IMR-90 (cell line): ENCODE data around the gene PAQR5. TPM values are rescaled to one million over a fixed set of nuclear protein-coding genes. Genes with fewer than 3 reads are reported as not detected.

ENCODE experiments used
- ATAC-seq: fragments of 200-7000 bp; cut with Tn5 transposase; 2 replicates; pipeline ENCODE4 v1.9.1; 2020; ENCODE audit warnings: low read depth, mild to moderate bottlenecking, moderate library complexity
- BruUV-seq: library from RNA; stranded (reverse); fragments of 400-500 nt; replicated peaks from 2 replicates; lab custom pipeline; 2021; lab: Mats Ljungman, UMichigan
- CTCF ChIA-PET: fragments of 300-600 bp; formaldehyde crosslinking; extraction: SDS; loops from one replicate; lab custom pipeline; 2021; ENCODE audit warnings: antibody characterized with exemption; lab: Yijun Ruan, JAX
- POLR2A ChIA-PET: fragments of 300-600 bp; sonication (Branson Sonifier 250); formaldehyde crosslinking; loops from one replicate; lab custom pipeline; 2022; ENCODE audit warnings: antibody characterized with exemption; ENCODE audit not compliant: unreplicated experiment; lab: Charles Lee
- DNase-seq: peaks from one replicate; pipeline ENCODE4 v3.0.0; 2013
- H2AFZ ChIP-seq: replicated peaks from 2 replicates; pipeline ENCODE3; 2013; ENCODE audit warnings: low read length, mild to moderate bottlenecking; ENCODE audit not compliant: poor library complexity
- H2AK5ac ChIP-seq: 2 replicates; pipeline ENCODE4 v1.6.1; 2013; ENCODE audit warnings: low read depth, low read length, inconsistent platforms
- H2AK9ac ChIP-seq: replicated peaks from 2 replicates; pipeline ENCODE3; 2013; ENCODE audit warnings: mild to moderate bottlenecking, low read depth, low read length, moderate library complexity; ENCODE audit not compliant: poor library complexity
- H2BK120ac ChIP-seq: 2 replicates; pipeline ENCODE4 v1.6.1; 2013; ENCODE audit warnings: low read depth, low read length, inconsistent platforms
- H2BK15ac ChIP-seq: 3 replicates; pipeline ENCODE4 v1.6.1; 2013; ENCODE audit warnings: low read depth, low read length, inconsistent platforms
- H2BK20ac ChIP-seq: 2 replicates; pipeline ENCODE4 v1.6.1; 2013; ENCODE audit warnings: low read depth, mild to moderate bottlenecking, inconsistent platforms, low read length, moderate library complexity
- H2BK5ac ChIP-seq: 2 replicates; pipeline ENCODE4 v1.6.1; 2013; ENCODE audit warnings: mild to moderate bottlenecking, low read depth, low read length, inconsistent platforms; ENCODE audit not compliant: poor library complexity, severe bottlenecking
- H3K14ac ChIP-seq: replicated peaks from 2 replicates; pipeline ENCODE4 v1.6.1; 2013; ENCODE audit warnings: low read depth, low read length, inconsistent platforms
- H3K18ac ChIP-seq: 2 replicates; pipeline ENCODE4 v1.6.1; 2013; ENCODE audit warnings: low read depth, low read length, control low read depth
- H3K23ac ChIP-seq: 2 replicates; pipeline ENCODE4 v1.6.1; 2013; ENCODE audit warnings: low read depth, low read length, inconsistent platforms
- H3K27ac ChIP-seq: 2 replicates; pipeline ENCODE4 v1.5.1; 2013; ENCODE audit warnings: mild to moderate bottlenecking, control low read depth, low read length; ENCODE audit not compliant: insufficient read depth
- H3K27me3 ChIP-seq: 2 replicates; pipeline ENCODE4 v1.6.1; 2013; ENCODE audit warnings: low read length; ENCODE audit not compliant: control insufficient read depth, insufficient read depth
- H3K36me3 ChIP-seq: 2 replicates; pipeline ENCODE4 v1.6.1; 2013; ENCODE audit warnings: low read length, mixed read lengths; ENCODE audit not compliant: control insufficient read depth, insufficient read depth
- H3K4ac ChIP-seq: 2 replicates; pipeline ENCODE4 v1.6.1; 2013; ENCODE audit warnings: low read depth, low read length, inconsistent platforms
- H3K4me1 ChIP-seq: 2 replicates; pipeline ENCODE4 v1.6.1; 2013; ENCODE audit warnings: low read length, mixed read lengths; ENCODE audit not compliant: control insufficient read depth, insufficient read depth
- H3K4me2 ChIP-seq: 2 replicates; pipeline ENCODE4 v1.6.1; 2013; ENCODE audit warnings: low read depth, mild to moderate bottlenecking, control low read depth, low read length, moderate library complexity
- H3K4me3 ChIP-seq: 2 replicates; pipeline ENCODE4 v1.5.1; 2013; ENCODE audit warnings: low read depth, mild to moderate bottlenecking, control low read depth, low read length, moderate library complexity; ENCODE audit not compliant: insufficient read depth
- H3K56ac ChIP-seq: 2 replicates; pipeline ENCODE4 v1.6.1; 2013; ENCODE audit warnings: low read length, inconsistent platforms; ENCODE audit not compliant: insufficient read depth; ENCODE audit errors: extremely low read depth
- H3K79me1 ChIP-seq, 2 experiments: 2 replicates each; pipeline ENCODE4 v1.6.1; 2013; ENCODE audit warnings: low read length in 2 of 2, inconsistent platforms in 1 of 2, low read depth in 1 of 2
- H3K9ac ChIP-seq: 2 replicates; pipeline ENCODE4 v1.6.1; 2013; ENCODE audit warnings: low read depth, low read length, control low read depth
- H3K9me1 ChIP-seq: 2 replicates; pipeline ENCODE4 v1.6.1; 2013; ENCODE audit warnings: low read length, inconsistent platforms; ENCODE audit not compliant: insufficient read depth
- H3K9me3 ChIP-seq: 2 replicates; pipeline ENCODE4 v1.6.1; 2013; ENCODE audit warnings: low read length; ENCODE audit not compliant: control insufficient read depth, insufficient read depth
- H4K20me1 ChIP-seq: 2 replicates; pipeline ENCODE4 v1.6.1; 2013; ENCODE audit warnings: low read length, inconsistent platforms; ENCODE audit not compliant: insufficient read depth
- H4K5ac ChIP-seq: 2 replicates; pipeline ENCODE4 v1.6.1; 2013; ENCODE audit warnings: mild to moderate bottlenecking, low read depth, low read length, control low read depth
- H4K8ac ChIP-seq, 2 experiments: 2 replicates each; pipeline ENCODE4 v1.6.1; 2013; ENCODE audit warnings: low read depth in 2 of 2, low read length in 2 of 2, control low read depth in 1 of 2, inconsistent platforms in 1 of 2
- H4K91ac ChIP-seq: 2 replicates; pipeline ENCODE4 v1.6.1; 2013; ENCODE audit warnings: low read depth, low read length, inconsistent platforms; ENCODE audit not compliant: insufficient read depth
- BHLHE40 ChIP-seq: fragments of 150-350 bp; IDR thresholded peaks from 2 replicates; pipeline ENCODE4 v1.6.1; 2016; ENCODE audit warnings: mild to moderate bottlenecking, low read depth, low read length
- CEBPB ChIP-seq: IDR thresholded peaks from 2 replicates; pipeline ENCODE4 v1.6.1; 2012; ENCODE audit warnings: low read depth, low read length, improper control_type of control experiment
- CHD1 ChIP-seq: IDR thresholded peaks from 2 replicates; pipeline ENCODE4 v1.6.1; 2012; ENCODE audit warnings: low read depth, low read length, improper control_type of control experiment
- ELK1 ChIP-seq: fragments of 150-350 bp; IDR thresholded peaks from 2 replicates; pipeline ENCODE4 v1.6.1; 2016; ENCODE audit warnings: low read depth, mild to moderate bottlenecking, low read length, moderate library complexity, borderline replicate concordance
- FOS ChIP-seq: fragments of 150-350 bp; IDR thresholded peaks from 2 replicates; pipeline ENCODE4 v1.6.1; 2016; ENCODE audit warnings: low read depth, low read length
- MAFK ChIP-seq: IDR thresholded peaks from 2 replicates; pipeline ENCODE4 v1.6.1; 2012; ENCODE audit warnings: low read depth, low read length, improper control_type of control experiment
- MAZ ChIP-seq: IDR thresholded peaks from 2 replicates; pipeline ENCODE4 v1.6.1; 2012; ENCODE audit warnings: low read depth, mild to moderate bottlenecking, low read length, improper control_type of control experiment, moderate library complexity, borderline replicate concordance
- MXI1 ChIP-seq: IDR thresholded peaks from 2 replicates; pipeline ENCODE4 v1.6.1; 2012; ENCODE audit warnings: low read depth, mild to moderate bottlenecking, low read length, moderate library complexity, borderline replicate concordance
- NFE2L2 ChIP-seq: fragments of 150-350 bp; IDR thresholded peaks from 2 replicates; pipeline ENCODE4 v1.6.1; 2016; ENCODE audit warnings: low read depth, mild to moderate bottlenecking, low read length
- POLR2A ChIP-seq: IDR thresholded peaks from 2 replicates; pipeline ENCODE4 v1.6.1; 2012; ENCODE audit warnings: mild to moderate bottlenecking, low read depth, low read length
- RAD21 ChIP-seq: IDR thresholded peaks from 2 replicates; pipeline ENCODE4 v1.6.1; 2012; ENCODE audit warnings: low read length, improper control_type of control experiment
- RCOR1 ChIP-seq: IDR thresholded peaks from 2 replicates; pipeline ENCODE4 v1.6.1; 2012; ENCODE audit warnings: mild to moderate bottlenecking, low read length, improper control_type of control experiment; ENCODE audit not compliant: insufficient replicate concordance
- SMC3 ChIP-seq: fragments of 150-350 bp; IDR thresholded peaks from 2 replicates; pipeline ENCODE4 v1.6.1; 2016; ENCODE audit warnings: low read depth, mild to moderate bottlenecking, antibody characterized with exemption, low read length, moderate library complexity
- USF2 ChIP-seq: fragments of 150-350 bp; IDR thresholded peaks from 2 replicates; pipeline ENCODE4 v1.6.1; 2017; ENCODE audit warnings: mild to moderate bottlenecking, antibody characterized with exemption, low read length, low read depth
- WGBS, 2 experiments: methylation state at CpG; one replicate each; pipeline versions ENCODE4 v1.1.5 to v1.1.7; 2013; ENCODE audit warnings: missing lambda C conversion rate in 2 of 2; ENCODE audit not compliant: insufficient read length in 1 of 2; ENCODE audit errors: extremely low coverage in 2 of 2; 5-methylcytosine and 5-hydroxymethylcytosine counted together
- dilution Hi-C: fragments of 300-500 bp; cut with HindIII; formaldehyde crosslinking; loops from one replicate; pipeline ENCODE4 v1.14.3; 2018; ENCODE audit warnings: low sequenced_read_pairs; ENCODE audit not compliant: unreplicated experiment
- in situ Hi-C: fragments of 300-500 bp; cut with MboI; formaldehyde crosslinking; loops from 3 replicates; pipeline ENCODE4 v1.14.3; 2019; ENCODE audit warnings: low sequenced_read_pairs, inconsistent platforms, mixed read lengths
- intact Hi-C: fragments of 100-400 bp; cut with micrococcal nuclease; formaldehyde crosslinking; loops from 2 replicates; pipeline ENCODE4 v1.10.0; 2022
- polyA plus RNA-seq, 3 experiments: library from polyadenylated mRNA; depleted of rRNA; stranded (reverse); fragments of >200 nt; gene quantifications; 2 replicates each; pipeline ENCODE4 v1.2.3, GENCODE V29; 2012; ENCODE audit warnings: low replicate concordance in 1 of 3
- total RNA-seq: library from RNA; depleted of rRNA; stranded (reverse); fragments of >200 nt; gene quantifications from 2 replicates; pipeline ENCODE4 v1.2.3, GENCODE V29; 2012

The PAQR5 gene
- total and polyA plus RNA-seq, 2 of the 4 experiments (the other 2 are of a cell fraction) = 2.3 to 2.7 TPM

DNA sequence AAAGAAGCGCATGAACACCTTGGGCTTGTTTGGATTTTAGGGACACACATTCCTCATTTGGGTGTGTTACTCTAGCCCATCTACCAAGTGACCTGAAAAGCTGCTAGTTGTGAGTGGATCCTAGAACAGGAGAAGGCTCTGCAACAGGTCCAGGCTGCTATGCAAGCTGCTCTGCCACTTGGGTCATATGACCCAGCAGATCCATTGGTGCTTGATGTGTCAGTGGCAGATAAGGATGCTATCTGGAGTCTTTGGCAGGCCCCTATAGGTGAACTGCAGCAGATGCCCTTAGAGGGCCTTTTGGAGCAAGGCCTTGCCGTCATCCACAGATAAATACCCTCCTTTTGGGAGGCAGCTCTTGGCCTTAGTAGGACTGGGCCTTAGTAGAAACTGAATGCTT, 53.2 kb downstream of the PAQR5 start:
- Histone ChIP-seq H2BK15ac (no peak overlapping the region), H3K14ac (no peak overlapping the region), H3K4me2 (no peak overlapping the region), H4K8ac (no peak overlapping the region), H2AFZ (no peak overlapping the region), H3K4me3 (no peak overlapping the region), H2BK20ac (no peak overlapping the region), H3K23ac (no peak overlapping the region), H3K27ac (no peak overlapping the region), H4K20me1 (no peaks in the 10 kb centered on the region), H3K9me3 (no peaks in the 10 kb centered on the region), H3K18ac (no peak overlapping the region), H3K9me1 (no peaks in the 10 kb centered on the region), H4K91ac (no peak overlapping the region), H3K56ac (no peak overlapping the region), H3K4me1 (no peaks in the 10 kb centered on the region), H2BK5ac (no peak overlapping the region), H3K4ac (no peak overlapping the region), H3K27me3 (no peaks in the 10 kb centered on the region), H3K79me1 (no peaks in the 10 kb centered on the region), H2AK9ac (no peak overlapping the region), H2BK120ac (no peak overlapping the region), H2AK5ac (no peak overlapping the region), H3K9ac (no peak overlapping the region), H3K36me3 (no peaks in the 10 kb centered on the region; the same call in 1 of the 2 replicates), H4K5ac (no peak overlapping the region)
- no CpG with 5 or more reads among the region's 2 CpGs for WGBS, 2 experiments
- DNase-seq (no peak), ATAC-seq (no peak)
- in situ Hi-C loops = no loop called here
- BruUV-seq = no TSS peak
- intact Hi-C loops = no loop called here
- ChIA-PET POLR2A (no interaction called here), CTCF (no interaction called here)
- no peak for TF ChIP-seq BHLHE40
- no peak for TF ChIP-seq SMC3
- TF ChIP-seq RCOR1 = no peak
- TF ChIP-seq MAZ = no peak
- TF ChIP-seq RAD21 = no peak
- TF ChIP-seq MAFK = no peak
- TF ChIP-seq NFE2L2 = no peak
- TF ChIP-seq CEBPB = no peak
- no peak for TF ChIP-seq CHD1
- TF ChIP-seq FOS = no peak
- TF ChIP-seq MXI1 = no peak
- TF ChIP-seq USF2 = no peak
- TF ChIP-seq POLR2A = no peak
- no peak for TF ChIP-seq ELK1
- dilution Hi-C loops = no loop called here
